Smooth muscle cell of the brain vasculature (primary cell): ENCODE measurements around the gene TBXA2R.
A peak's percentile ranks its signal among the peaks of the same experiment; 100 is the strongest.
"Not testable (repeated sequence)": the region's sequence is repeated elsewhere in the genome, so short reads cannot be mapped to it uniquely, and the experiment has no call there.

Experiments
- DNase-seq: peaks from one replicate; pipeline ENCODE4 v3.0.0-alpha.2; 2012; ENCODE audit warnings: low read depth, low spot score

Gene TBXA2R

DNA sequence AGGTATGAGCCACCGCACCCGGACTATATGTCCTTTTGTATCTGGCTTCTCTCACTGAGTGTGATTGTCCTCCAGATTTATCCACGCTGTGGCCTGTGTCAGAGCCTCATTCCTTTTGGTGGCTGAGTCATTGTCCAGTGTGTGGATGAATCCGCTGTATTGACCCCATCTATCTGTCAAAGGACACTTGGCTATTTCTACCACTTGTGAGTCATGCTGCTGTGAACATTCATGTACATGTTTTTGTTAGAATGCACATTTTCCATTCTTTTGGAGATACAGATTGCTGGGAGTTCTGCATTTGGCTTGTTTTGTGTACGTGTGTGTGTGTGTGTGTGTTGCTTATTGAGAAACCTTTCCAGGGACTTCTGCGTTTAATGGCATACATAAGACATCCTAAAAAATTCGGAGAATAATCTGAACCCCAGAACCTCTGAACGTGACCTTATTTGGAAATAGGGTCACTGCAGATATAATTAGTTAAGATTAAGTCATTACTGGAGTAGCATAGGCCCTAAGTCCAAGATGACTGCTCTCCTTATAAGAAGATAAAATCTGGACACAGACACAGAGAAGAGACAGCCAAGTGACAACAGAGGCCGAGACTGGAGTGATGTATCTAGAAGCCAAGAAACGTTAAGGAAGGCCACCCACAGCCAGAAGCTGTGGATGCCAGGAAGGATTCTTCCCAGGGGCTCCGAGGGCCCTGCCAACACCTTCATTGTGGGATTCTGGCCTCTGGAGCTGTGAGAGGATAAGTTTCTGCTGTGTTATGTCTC is 26.3 kb downstream of the TBXA2R start:
- DNase-seq: peak; percentile 44

DNA sequence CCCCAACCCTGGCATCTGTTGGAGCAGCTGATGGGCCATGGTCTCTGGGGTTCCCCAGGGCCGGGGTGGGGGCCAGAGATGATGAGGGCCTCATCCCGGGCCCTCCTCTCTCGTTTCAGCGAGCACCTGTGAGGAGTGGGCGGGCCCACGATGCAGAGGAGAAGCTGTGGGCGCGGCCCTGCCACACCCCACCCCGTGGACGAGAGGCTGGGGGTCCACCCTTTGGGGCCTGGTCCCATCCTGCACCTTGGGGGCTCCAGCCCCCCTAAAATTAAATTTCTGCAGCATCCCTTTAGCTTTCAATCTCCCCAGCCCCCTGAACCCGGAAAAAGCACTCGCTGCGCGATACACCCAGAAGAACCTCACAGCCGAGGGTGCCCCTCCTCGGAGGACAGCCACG is 28.3 kb downstream of the TBXA2R start:
- no peak for DNase-seq

DNA sequence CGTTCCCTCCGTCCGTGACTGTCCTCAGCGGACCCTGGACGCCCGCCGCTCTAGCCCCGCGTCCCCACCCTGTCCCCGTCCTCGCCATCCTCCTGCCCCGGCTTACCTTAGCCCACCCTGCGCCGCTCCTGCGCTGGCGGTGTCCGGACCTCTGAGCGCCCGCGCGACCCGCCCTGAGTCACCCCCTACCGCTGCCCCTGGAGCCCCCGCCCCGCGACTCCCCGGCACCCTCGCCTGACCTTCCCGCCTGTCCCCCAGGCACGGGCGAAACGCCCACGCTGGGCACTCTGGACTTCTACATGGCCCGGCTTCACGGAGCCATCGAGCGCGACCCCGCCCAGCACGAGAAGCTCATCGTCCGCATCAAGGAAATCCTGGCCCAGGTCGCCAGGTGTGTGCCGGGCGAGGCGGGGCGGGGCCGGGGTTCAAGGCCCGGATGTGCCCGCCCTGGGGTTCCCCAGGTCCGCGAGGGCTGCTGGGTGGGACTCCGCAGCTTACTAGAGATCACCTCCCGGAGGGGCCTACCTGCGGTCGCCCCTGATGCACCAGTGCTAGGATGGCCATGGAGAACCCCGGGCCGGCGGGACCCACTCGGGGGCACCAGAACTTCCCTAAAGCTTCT is 28.8 kb downstream of the TBXA2R start:
- no peak for DNase-seq

DNA sequence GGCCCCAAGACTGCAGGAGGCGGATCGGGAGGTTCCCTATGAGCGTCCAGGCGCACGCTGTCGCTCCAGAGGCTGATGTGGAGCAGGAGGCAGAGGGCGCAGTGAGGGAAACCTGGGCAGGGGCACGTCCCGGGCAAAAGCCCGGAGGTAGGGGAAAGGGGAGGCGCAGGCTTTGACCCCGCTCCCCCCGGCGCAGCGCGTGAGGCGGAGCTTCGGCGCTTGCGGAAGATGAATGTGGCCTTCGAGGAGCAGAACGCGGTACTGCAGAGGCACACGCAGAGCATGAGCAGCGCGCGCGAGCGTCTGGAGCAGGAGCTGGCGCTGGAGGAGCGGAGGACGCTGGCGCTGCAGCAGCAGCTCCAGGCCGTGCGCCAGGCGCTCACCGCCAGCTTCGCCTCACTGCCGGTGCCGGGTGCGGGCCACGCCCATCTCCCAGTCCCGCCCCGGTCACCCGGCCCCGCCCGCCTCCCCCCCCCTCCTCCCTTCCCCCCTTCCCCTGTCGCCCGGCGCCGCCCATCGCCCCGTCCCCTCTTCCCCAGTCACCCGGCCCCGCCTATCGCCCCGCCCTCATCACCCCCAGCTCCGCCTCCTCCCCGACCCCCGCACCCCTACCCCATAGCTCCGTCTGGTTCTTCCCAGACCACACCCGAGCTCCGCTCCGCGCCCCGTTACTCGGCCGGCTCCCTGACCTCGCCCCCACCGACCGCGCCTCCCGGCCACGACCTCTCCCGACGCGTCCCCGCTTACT is 29.8 kb downstream of the TBXA2R start:
- no peak for DNase-seq

DNA sequence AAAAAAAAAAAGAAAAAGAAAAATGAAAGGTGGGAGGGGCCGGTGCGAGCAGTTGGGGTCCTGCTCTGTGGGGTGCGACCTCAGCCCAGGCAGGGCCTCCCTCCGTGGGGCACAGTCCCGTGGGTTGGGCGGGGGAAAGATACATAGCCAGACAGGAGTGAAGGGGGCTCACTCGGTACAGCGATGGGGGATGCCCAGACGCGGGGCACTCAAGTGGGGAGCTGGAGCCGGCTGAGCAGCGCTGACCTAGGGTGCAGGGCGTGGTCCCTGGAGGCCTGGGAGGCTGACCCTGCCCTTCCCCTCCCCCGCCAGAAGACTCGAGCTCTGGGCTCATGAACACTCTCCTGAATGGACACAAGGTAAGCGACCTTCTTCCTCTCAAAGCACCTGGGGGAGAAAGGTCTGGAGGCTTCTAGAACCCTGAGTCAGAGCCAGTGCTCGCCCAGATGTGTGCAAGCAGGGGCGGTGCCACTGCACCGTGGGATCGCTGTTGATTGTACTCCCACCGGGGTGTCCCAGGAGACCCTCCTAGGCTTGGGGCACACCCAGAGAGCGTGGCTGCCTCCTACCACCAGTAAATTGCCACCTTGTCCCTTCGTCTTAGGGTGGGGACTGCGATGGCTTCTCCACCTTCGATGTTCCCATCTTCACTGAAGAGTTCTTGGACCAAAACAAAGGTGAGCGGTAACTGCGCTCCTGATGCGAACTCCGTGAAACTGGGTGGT is 30.6 kb downstream of the TBXA2R start:
- DNase-seq: no peak

DNA sequence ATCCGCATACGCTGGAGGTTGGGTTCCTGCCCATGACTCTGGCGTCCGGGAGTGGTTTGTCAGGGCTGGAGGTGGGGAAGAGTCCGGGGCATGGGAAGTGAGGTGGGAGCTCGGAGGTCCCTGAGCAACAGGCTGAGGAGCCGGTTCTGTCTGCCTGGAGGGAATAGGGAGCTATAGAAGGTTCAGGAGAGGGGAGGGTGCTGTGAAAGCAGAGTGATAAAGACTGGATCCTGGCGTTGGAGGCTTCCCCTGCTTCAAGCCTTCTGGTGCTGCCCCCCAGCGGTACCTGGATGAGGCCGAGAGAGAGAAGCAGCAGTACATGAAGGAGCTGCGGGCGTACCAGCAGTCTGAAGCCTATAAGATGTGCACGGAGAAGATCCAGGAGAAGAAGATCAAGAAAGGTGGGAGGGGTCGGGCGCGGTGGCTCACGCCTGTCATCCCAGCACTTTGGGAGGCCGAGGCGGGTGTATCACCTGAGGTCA is 31.4 kb downstream of the TBXA2R start:
- DNase-seq: no peak

DNA sequence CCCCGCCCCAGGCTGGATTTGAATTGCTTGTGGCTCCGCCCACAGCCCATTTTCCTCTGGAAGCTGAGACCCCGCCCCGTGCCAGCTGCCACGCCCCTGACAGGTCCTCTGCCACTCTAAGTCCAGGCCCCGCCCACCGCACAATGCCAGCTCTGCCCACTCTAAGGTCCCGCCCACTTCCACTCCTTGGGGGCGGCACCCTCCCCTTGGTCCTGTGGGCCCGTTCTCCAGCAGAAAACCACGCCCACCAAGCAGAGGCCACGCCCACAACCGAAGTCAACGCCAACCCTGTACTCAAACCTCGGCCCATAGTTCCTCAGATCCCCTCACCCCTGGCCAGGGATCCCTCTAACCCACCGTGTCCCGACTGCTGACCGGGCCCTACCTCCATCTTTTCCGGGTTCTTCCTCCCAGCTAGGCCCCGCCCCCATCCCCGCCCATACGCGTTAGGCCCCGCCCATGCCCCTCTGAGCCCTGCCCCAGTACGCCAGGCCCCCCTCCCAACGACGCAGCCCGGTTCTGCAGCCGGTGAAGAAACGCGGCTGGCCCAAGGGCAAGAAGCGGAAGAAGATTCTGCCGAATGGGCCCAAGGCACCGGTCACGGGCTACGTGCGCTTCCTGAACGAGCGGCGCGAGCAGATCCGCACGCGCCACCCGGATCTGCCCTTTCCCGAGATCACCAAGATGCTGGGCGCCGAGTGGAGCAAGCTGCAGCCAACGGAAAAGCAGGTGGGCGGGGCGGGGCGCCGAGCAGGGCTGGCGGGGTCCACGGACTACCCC is 32.6 kb downstream of the TBXA2R start:
- DNase-seq: peak; percentile 90

DNA sequence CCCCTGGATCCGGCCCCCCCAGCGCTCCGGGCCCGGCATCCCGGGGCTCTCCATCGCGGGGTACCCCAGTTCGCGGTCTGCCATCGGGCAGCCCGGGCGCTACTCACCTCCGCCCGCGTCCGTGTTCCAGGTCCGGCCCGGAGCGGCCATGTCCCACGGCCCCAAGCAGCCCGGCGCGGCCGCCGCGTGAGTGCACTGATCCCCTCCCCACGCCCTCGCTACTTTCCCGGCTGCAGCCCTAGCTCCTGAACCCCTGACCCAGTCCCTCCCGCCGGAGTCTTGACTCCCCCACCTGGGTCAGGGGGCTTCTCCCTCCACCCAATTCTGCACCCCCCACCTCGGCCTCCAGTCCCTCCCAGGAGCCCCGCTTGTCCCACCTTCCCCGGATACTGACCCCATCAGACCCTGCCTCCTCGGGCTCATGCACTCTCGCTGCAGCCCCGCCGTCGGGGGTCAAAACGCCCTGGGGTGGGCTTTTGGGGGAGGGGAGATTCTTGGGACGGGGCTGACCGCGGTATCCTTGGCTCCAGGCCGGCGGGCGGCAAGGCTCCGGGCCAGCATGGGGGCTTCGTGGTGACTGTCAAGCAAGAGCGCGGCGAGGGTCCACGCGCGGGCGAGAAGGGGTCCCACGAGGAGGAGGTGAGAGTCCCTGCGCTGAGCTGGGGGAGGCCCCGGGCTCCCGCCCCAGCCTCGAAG is 33.4 kb downstream of the TBXA2R start:
- no peak for DNase-seq

DNA sequence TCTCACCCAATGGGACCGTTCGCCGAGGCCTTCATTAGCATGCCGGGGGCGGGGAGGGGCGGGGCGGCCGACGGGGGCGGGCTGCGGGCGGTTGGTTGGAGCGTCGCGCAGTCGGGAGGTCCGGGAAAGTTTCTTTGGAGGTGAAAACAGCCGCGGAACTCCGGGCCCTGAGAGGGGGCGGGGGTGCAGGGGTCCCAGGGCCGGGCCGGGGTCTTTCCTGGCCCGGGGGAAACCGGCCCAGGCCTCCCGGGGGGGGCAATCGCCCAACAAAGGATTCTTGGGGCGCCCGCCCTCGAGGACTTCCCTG is 33.9 kb downstream of the TBXA2R start, which contains the start of gene HMG20B:
Gene HMG20B (plus strand): TSS at position 90 of the 307 bp plus-strand sequence. CDS start 366 bp downstream, outside the sequence.
- DNase-seq: no peak

DNA sequence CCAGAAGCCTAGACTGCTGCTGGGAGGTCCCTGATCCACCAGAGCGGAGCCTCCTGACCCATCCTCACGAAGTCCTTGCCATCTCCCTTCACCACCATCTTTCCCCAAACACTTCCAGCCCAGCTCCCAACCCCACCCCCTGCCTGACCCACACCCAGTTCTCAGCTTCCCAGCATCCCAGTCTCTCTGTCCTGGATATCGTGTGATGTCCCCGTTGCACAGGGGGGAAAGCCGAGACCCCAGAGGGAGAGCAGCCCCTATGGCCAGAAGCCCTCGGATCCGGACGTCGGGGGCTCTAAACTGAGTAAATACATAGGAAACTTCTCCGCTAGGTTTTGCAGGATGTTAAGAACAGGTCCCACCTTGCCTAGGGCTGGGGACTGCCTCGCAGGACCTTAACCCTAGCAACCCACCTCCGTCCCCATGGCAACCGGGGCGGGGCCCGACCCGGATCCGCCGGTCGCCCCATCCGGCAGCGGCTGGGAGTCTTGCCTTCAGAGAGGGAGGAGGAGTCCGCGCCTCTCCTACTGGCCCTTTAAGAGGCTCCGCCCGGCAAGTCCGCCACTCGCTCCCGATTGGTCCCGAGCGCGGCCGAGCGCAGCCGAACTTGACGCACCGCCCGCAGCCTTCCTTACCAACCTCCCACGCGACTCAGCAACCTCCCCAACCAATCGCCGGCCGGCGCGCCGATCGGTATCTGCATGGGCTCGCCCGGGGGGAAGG is 34.4 kb downstream of the TBXA2R start:
- DNase-seq: peak; percentile 100

DNA sequence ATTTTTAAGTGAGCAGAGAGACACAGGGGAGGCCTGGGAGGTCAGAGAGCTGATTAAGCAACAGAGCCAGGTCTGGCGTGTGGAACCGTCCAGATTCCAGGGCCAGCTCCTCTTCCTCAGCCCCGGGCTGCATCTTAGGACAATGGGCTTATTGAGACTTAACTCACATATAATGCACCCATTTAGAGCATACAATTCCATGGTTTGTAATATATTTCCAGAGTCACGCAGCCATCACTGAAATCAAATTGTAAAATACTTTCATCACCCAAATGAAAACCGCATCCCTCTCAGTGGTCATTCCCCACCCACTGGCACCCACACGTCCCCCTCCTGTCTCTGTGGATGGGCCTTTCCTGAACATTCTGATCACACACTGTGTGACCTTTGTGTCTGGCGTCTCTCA is 36.1 kb downstream of the TBXA2R start:
- no peak for DNase-seq

DNA sequence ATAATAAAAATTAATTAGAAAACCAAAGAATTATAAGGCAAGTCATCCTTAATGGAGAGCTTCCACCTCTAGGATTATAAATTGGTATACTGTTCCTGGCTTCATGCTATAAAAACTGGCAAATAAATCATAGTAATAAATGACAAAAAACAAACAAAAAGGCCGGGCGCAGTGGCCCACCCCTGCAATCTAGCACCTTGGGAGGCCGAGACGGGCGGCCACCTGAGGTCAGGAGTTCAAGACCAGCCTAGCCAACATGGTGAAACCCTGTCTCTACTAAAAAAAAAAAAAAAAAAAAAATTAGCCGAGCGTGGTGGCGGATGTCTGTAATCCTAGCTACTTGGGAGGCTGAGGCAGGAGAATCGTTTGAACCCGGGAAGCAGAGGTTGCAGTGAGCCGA is 36.6 kb downstream of the TBXA2R start:
- not testable (repeated sequence) for DNase-seq

DNA sequence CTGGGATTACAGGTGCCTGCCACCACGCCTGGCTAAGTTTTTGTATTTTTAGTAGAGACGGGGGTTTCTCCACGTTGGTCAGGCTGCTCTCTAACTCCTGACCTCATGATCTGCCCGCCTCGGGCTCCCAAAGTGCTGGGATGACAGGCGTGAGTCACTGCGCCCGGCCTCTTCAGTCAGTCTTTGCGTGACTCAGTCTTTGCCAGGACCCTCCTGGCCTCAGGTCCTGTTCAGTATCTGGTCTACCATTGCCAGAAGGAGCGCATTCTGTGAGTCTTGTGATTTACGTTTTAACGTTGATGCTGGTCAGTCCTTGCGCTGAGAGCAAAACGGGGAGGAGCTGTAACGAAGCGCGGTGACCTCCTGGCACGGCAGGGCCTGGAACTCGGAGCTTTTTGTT is 41.5 kb downstream of the TBXA2R start:
- DNase-seq: no peak

DNA sequence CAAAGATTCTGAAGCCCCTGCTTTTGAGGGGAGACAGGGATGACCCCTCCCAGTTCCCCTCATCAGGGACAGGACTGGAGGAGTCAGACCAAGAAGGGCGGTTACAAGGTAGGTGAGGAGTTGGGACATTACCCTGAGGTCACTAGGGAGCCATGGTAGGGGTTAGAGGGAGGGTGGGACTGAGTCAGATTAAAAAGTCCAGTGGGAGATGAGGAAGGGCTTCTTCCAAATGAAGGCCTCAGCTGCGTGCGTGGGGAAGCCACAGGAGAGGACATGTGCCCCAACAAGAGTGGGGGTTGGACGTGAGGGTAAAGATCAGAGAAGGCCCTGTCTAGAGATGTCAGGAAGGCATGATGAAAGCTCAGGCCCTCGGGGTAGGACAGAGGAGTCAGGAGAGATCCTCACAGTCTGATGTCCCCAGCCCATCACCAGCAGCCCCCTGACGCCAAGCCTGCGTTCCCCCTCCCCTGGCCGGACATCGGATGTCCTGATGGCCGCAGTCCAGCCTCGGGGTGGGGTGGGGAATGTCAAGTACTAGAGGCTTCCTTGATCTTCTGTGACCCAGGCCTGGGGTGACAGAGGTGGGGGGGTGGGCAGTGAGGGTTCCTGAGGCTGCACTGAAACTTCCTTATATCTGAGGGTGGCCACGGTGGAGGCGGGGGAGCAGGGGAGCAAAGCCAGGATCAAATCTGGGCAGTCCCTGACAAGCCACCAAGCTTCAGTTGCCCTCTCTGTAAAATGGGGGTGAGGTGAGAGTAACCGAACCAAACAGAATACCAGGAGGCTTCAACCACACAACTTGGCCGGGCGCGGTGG is 42.8 kb downstream of the TBXA2R start:
- no peak for DNase-seq

DNA sequence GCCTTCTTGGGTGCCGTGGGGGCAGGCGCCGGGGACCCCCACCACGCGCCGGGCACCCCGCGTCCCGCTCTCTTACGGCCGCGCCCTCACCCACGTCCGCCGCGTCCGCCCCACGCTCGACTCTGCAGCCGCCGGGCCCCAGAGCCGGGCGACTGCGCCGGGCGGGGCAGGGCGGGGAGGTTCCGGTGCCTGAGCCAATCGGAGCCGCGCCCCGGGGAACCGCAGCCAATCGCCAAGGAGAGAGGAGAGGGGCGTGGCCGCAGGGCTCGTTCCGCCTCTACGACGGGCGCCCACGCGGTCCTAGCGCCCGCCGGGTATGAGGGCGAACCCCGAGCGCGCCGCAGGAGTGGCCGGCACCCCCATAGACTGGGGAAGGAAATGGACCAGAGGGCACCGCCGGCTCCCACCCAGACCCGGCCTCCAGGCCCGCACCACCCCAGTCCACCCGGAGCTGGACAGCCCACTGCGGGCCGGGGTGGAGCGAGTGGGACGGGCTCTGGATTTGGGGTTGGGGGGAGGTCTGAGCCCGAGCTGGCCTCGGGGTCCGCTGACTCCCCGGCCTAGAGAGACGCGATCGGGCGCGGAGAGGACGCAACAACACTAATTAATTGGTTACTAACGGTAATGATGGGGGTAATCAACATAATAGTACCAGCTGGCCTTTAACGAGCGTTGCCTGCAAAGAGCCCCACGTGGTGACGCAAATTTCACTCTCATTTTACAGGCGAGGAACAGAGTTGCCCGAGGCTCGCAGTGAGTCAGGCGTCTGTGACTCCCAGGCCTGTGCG is 49.0 kb downstream of the TBXA2R start, which contains the start of gene MFSD12:
Gene MFSD12 (minus strand): TSS at position 126 of the 788 bp plus-strand sequence. CDS start 183 bp downstream, outside the sequence.
- peak; percentile 71 for DNase-seq

DNA sequence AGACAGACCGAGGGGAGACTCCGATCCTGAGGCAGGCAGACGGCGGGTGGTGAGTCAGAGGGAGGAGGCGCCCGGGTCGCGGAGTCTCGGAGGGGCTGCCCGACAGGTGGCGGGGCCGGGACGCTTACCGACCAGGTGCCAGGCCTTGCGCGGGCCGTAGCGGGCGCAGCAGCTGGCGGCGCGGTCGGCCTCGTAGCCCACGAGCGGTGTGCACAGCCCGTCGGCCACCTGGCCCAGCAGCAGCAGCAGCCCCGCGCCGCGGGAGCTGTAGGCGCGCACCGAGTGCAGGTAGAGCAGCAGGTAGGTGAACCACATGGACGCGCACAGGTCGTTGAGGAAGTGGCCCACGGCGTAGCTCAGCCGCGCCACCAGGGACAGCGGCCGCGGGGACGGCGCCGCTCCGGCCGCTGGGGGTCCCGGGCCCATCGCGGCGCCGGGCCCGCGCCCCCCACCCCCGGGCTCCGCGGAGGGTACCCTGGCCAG is 49.7 kb downstream of the TBXA2R start:
- no peak for DNase-seq

DNA sequence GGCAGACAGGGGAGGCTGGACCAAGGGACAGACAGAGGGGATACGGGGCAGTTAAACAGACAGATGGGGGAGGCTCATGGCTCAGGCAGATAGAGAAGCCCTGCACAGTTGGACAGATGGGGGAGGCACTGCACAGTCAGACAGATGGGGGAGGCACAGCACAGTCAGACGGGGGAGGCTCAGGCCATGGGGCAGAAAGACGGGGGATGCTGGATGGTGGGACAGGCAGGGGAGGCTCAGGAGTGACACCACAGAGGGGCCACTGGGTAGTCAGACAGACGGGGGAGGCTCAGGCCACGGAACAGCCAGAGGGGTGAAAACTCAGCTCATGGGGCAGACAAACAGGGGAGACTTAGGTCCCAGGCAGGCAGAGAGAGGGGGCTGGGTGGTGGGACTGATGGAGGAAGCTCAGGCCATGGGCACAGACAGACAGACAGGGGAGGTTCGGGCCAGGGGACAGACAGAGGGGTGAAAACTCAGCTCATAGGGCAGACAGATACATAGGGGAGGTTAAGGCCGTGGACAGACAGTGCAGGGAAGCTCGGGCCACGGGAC is 50.2 kb downstream of the TBXA2R start:
- DNase-seq: no peak
